Fibroblast of lung (primary cell): ENCODE data around the gene GPRC5C.

Experiments
- CTCF ChIP-seq, 2 donors: IDR thresholded peaks in 1 of 2; conservative IDR thresholded peaks in 1 of 2; 1 replicate in 1 of 2; 2 replicates in 1 of 2; pipeline ENCODE4 v1.5.1; 2011 to 2012; ENCODE audit warnings: low read length in 2 of 2, control low read depth in 1 of 2, inconsistent platforms in 1 of 2, low read depth in 1 of 2, mild to moderate bottlenecking in 1 of 2
- EZH2 ChIP-seq: IDR thresholded peaks from 2 replicates; pipeline ENCODE4 v1.5.1; 2012; ENCODE audit warnings: low read length, control low read depth, mild to moderate bottlenecking; ENCODE audit errors: missing control alignments

GRCh38 chr17:74466828-74467184 is 34.9 kb downstream of the GPRC5C start:
- TF ChIP-seq CTCF (conservative IDR thresholded peaks at IDR 0.05 in 1 of 2, IDR thresholded peaks at IDR 0.05 in 1 of 2; ENCODE audit: low read depth in 1 of 2, low read length in 2 of 2) (no peak), EZH2 (no peak)
